Astrocyte of the cerebellum (primary cell): Measurements from ENCODE around the gene ACSM6.

Source experiments
- DNase-seq: peaks from one replicate; pipeline ENCODE4 v3.0.0-alpha.2; 2011; ENCODE audit warnings: low read depth
- H3K4me3 ChIP-seq: 2 replicates; pipeline ENCODE4 v1.5.1; 2011; ENCODE audit warnings: mild to moderate bottlenecking, low read depth, low read length, moderate library complexity
- in situ Hi-C: cut with HindIII; loops from 2 replicates; pipeline ENCODE4 v1.10.0; 2017; ENCODE audit warnings: low sequenced_read_pairs
- TF ChIP-seq, protein P1 (sequence below): IDR thresholded peaks from 2 replicates; pipeline ENCODE4 v1.5.1; 2012; ENCODE audit warnings: low read length, low read depth, moderate library complexity, mild to moderate bottlenecking; ENCODE audit errors: missing control alignments

The ACSM6 gene

DNA sequence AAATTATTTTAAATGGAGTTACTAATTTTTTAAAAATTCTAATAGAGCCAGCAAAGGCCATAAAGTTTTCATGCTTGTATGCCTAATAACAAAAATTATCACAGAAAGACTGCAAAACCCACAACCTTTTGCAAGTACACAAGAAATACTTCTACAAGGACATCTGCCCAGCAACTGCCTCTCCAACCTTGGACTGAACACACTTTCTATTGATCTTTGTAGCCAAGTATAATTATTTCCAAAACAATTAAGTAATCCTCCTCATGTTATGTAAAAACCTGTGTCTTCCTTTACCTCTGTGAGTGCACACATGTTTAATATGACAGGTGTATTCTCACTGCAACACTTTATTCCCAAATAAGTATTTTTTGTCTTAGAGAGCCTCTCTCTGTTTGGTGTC is 16.6 kb upstream of the ACSM6 start:
- DNase-seq: no peak
- H3K4me3 ChIP-seq: no peak overlapping the region
- in situ Hi-C loops: no loop called here
- TF ChIP-seq, protein P1, sequence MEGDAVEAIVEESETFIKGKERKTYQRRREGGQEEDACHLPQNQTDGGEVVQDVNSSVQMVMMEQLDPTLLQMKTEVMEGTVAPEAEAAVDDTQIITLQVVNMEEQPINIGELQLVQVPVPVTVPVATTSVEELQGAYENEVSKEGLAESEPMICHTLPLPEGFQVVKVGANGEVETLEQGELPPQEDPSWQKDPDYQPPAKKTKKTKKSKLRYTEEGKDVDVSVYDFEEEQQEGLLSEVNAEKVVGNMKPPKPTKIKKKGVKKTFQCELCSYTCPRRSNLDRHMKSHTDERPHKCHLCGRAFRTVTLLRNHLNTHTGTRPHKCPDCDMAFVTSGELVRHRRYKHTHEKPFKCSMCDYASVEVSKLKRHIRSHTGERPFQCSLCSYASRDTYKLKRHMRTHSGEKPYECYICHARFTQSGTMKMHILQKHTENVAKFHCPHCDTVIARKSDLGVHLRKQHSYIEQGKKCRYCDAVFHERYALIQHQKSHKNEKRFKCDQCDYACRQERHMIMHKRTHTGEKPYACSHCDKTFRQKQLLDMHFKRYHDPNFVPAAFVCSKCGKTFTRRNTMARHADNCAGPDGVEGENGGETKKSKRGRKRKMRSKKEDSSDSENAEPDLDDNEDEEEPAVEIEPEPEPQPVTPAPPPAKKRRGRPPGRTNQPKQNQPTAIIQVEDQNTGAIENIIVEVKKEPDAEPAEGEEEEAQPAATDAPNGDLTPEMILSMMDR: no peak

DNA sequence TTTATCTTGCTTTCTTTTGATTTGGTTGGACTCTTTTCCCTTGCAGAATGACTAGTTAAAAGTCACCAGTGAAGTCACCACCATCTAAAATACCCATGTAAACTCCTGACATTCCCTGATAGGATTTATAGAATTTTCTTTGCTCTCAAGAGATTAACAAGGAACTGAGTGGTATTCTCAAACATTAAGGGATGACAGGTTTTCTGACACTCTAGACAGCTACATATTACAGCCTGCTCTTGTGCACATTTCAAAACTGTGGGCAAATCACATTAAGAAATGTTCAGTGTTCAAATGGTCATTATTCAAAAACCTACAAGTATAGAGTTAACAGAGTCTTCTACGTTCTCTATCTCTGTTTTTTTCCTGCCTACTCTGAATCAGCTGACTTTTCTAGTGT is 15.8 kb upstream of the ACSM6 start:
- H3K4me3 ChIP-seq: no peak overlapping the region
- in situ Hi-C loops: no loop called here
- no peak for DNase-seq
- TF ChIP-seq, protein P1: no peak

DNA sequence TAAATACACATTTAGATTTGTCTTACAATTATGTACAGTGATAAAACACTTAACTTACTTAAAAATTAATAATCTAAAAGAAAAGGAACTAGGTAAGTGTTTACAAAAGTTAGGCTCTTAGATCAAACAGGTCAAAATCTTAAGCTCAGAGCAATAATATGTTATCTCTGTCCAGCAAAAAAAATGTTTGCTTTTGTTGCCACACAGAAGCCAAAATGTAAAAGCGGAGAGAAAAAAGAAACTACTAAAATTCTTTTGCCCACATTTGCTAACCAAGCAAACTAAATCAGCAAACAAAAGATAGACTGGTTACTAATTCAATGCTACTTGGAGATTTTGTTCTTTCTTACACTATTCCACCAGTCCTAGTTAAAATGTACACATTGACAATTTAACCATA is 15.2 kb upstream of the ACSM6 start:
- in situ Hi-C loops: no loop called here
- TF ChIP-seq, protein P1: no peak
- H3K4me3 ChIP-seq: no peak overlapping the region
- DNase-seq: no peak

DNA sequence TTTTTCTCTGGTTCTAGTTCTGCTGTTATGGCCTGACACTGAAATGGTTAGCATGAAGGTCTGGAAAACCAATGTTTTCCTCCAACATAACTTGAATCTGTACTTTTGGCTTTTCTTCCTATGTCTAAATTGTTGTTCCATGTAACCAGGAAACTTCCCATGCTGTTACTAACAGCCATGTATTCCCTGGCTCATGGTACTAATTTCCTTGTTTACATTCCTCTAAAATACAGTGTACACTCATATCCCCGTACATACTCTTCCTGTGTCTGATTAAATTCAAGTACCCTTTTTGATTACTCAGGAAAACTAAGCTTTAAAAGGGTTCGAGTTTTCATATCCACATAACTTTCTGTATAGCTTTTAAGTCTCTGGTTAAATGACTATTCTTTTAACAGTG is 12.3 kb upstream of the ACSM6 start:
- TF ChIP-seq, protein P1: no peak
- in situ Hi-C loops: no loop called here
- DNase-seq: no peak
- H3K4me3 ChIP-seq: no peak overlapping the region

DNA sequence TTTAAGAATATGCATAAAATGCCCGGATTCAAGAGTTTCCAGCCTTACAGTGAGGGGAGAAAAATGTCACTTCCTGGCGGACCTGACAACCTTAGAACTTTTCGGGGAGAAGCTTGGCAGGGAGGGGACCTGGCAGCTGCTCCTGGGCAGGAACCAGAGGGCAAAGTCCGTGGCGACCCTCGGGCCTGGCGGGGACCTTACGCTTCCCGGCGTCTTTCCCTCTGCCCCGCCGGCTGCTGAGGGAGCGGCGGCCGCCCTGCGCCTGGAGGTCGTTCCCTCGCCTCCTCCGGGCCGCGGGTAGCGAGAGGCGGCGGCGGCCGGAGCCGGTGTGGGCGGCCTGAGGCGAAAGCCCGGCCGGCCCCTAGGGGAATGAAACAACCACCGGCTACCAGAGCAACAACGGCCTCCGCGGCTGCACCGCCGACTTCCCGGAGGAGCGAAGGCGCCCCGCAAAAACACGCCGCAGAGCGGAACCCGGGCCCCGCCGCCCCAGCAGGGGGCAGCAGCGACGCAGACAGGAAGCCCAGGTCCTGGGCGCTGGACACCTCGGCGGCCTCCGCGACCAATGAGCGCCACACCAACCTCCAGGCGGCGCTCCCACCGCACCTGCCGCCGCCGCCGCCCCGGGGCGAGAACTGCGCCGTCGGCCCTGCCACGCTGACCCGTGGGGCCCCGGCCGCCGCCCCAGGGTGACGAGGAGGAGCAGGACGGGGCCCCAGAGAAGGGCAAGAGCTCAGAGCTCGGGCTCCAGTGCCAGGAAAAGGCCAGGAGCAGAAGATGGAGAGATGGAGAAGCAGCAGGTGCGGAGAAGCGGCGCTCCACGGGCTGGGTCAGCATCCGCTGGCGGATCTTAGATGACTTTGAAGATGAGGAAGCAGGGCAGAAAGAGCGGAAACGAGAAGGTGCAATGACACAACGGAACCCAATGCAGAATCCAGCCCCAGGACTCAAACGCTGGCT is 10.5 kb upstream of the ACSM6 start:
- H3K4me3 ChIP-seq: peak overlapping the region; percentile 55
- TF ChIP-seq, protein P1: peak; percentile 70
- in situ Hi-C loops: no loop called here
- DNase-seq: peak; percentile 23

DNA sequence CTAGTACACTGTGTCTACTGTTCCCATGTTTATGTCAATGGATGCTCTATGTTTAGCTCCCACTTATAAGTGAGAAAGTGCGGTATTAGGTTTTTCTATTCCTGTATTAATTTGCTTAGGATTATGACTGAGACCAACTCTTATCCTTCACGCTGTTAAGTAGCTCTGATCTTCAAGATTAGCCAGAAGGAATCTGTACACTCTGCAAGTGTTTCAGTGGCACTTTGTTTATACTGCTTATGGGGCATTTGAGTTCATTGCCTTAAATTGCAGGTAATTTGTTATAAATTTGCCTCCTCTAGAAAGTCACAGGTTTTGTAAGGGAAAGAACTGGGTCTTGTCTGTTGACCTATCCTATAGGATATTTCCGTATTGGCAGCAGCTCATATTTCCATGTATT is 6.4 kb upstream of the ACSM6 start:
- TF ChIP-seq, protein P1: no peak
- in situ Hi-C loops: no loop called here

More for the DNA sequence above, 6.4 kb upstream of the ACSM6 start:
- DNase-seq: no peak
- H3K4me3 ChIP-seq: no peak overlapping the region
